ENCODE results near the gene TSPAN7. TPM values are rescaled to one million over a fixed set of nuclear protein-coding genes. Genes with fewer than 3 reads are reported as not detected.

TSPAN7 gene, protein sequence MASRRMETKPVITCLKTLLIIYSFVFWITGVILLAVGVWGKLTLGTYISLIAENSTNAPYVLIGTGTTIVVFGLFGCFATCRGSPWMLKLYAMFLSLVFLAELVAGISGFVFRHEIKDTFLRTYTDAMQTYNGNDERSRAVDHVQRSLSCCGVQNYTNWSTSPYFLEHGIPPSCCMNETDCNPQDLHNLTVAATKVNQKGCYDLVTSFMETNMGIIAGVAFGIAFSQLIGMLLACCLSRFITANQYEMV
- not detected in 2 replicates for total RNA-seq

DNA sequence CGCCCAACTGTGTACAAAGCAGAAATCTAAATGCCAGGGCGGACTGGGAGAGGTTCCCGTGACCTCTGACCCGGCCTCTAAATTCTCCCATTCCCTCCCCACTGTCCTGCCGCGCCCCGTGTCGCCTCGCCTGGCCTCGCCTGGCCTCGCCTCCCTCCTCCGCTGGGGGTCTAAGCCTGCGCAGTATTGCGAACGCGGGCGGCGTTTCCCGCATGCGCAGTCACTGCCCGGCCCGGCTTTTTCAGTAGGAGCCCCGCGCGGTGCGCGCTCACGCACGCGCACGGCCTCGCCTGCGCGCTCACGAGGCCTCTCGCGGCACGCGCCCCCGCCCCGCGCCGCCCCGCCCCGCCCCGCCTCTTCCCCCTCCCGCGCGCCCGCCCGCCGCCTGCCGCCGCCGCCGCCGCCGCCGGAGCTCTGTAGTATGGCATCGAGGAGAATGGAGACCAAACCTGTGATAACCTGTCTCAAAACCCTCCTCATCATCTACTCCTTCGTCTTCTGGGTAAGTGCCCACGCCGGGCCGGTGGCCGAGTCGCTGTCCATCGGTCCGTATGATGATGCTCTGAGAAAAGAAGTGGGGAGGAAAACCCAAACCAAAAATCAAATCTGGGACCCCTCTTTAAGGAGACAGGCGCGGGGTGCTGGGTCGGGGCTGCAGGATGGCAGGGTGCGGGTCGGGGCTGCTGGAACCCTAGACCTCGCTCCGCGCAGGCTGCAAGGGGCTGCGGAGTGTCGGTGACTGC lies at the start of gene TSPAN7:
TSPAN7 (plus strand) TSS at position 417 of the 743 bp plus-strand sequence; CDS start at position 422, 5 bp downstream.

Small RNA genes within 50 kb of the gene (small RNA-seq; reads per million reads assigned to genes)
- gene RNU7-7P = not detected

Other genes with a start within 250 kb of the TSPAN7 start
- 3.2 and 13.3 TPM in 2 replicates for gene RPGR, start 234.0 kb upstream of the TSPAN7 start, total RNA-seq
- not detected in 2 replicates for gene OTC, start 208.9 kb upstream of the TSPAN7 start, total RNA-seq
- 83.7 and 91.0 TPM in 2 replicates for gene MID1IP1, start 239.9 kb downstream of the TSPAN7 start, total RNA-seq

Measured in hair follicle dermal papilla cell (primary cell).